Measurements from ENCODE around the gene TIGD1. TPM values are rescaled to one million over a fixed set of nuclear protein-coding genes. Genes with fewer than 3 reads are reported as not detected.

The TIGD1 gene
- total RNA-seq, 2 experiments from 2014 or later = 11.7 to 12.8 TPM

DNA sequence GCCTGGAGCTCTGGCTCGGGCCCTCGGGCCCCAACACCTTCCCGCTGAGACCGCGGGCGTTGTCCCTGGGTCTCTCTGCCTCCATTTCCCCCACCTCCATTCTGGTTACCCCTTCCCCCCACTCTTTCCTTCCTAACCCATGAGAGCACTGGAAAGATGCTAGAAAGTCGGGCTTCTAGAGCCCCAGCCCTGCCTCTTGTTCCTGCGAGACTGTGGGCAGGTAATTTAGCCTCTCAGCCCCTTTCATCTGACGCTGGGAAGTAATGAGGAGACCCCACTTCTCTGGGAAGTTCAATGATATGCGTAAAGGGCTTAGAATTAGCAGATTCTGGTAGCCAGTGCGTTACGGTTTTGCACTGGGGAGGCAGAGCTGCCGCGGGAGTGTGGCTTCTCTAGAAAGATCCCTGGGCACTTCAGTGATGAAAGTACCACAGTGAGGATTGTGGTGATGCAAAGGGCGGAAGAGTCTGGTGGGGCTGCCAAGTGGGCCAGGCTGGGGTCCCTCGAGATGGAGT, 46.5 kb downstream of the TIGD1 start:
- Mint-ChIP-seq H3K9me3 (no peaks in the 10 kb centered on the region), H3K27me3 (peaks cover 37% of the 10 kb centered on the region)

DNA sequence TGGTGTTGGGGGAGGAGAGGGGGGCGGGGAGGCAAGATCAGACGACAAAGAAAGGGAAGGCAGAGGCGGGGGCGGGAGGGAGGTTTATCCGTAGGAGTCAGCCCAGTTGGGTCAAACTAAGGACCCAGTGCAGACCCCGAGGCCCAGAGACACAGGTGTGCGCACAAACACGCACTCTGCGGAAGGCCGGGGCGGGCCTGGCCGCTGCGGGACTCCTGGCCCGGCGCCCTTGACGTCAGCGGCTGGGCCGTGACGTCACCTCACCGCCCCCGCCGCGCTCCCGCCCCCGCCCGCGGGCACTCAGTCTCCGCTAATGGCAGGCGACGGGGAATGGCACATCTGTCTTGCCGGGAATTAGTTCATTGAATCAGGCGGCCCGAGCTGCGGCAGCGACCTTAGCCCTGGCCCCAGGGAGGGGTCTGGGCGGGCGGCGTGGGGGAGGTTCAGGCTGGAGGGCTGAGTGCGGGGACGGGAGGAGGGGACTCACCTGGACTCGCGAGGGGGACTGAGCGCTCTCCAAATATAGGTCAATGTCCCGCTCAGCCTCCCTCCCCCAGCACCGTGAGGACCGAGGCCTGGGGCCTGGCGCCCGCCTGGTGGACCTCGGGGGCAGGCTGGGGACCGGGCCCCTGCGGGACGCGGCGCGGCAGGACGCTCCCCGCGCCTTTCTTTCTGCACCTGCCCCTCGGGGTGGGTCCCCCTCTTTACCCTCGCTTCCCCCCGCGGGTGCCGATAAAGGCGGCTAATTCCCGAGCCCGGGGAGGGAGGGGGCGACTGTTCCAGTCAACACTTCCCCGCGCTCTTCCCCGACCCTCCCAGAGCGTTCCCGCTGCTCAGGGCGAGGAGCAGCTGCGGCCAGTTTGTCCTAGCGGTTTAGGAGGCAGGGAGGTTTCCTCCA, 47.2 kb downstream of the TIGD1 start:
- DNase-seq = peak; percentile 55
- Mint-ChIP-seq H3K9me3 (no peaks in the 10 kb centered on the region), H3K4me3 (no peak overlapping the region), H3K27ac (no peak overlapping the region), H3K27me3 (peaks cover 36% of the 10 kb centered on the region), H3K4me1 (peaks cover 4% of the 10 kb centered on the region), H3K36me3 (no peaks in the 10 kb centered on the region)
- POLR2A ChIA-PET = no interaction called here
- ATAC-seq (ENCODE audit: low read depth) = peak; percentile 49

More for the DNA sequence above, 46.5 kb downstream of the TIGD1 start:
- POLR2A ChIA-PET = no interaction called here
- no peak overlapping the region for H3K4me3 Mint-ChIP-seq
- H3K36me3 Mint-ChIP-seq = no peaks in the 10 kb centered on the region
- peaks cover 4% of the 10 kb centered on the region for H3K4me1 Mint-ChIP-seq
- ATAC-seq (ENCODE audit: low read depth) (no peak), DNase-seq (no peak)
- H3K27ac Mint-ChIP-seq = no peak overlapping the region

DNA sequence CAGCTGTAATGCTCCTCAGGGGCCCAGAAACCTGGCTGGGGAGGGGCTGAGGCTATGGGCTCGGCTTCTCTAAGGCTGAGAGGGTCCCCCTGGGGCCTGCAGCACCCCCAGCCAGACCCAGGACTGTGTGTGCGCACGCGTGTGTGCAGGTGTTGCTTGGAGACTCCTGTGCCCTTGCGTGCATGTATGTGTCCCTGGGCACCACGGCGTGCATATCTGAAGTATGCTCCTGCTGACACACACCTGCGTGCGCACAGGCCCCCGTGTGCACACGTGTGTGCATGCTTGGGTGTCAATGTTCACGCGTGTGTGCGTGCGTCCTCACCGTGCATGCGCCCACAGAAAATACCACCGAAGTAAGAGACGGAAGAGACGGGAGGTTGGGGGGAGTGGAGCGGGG, 47.8 kb downstream of the TIGD1 start:
- Mint-ChIP-seq H3K36me3 (no peaks in the 10 kb centered on the region), H3K27me3 (peaks cover 36% of the 10 kb centered on the region), H3K4me1 (peaks cover 4% of the 10 kb centered on the region), H3K27ac (no peak overlapping the region), H3K4me3 (peak overlapping the region; percentile 74), H3K9me3 (no peaks in the 10 kb centered on the region)
- no peak for ATAC-seq (ENCODE audit: low read depth)
- DNase-seq = no peak
- POLR2A ChIA-PET = no interaction called here

DNA sequence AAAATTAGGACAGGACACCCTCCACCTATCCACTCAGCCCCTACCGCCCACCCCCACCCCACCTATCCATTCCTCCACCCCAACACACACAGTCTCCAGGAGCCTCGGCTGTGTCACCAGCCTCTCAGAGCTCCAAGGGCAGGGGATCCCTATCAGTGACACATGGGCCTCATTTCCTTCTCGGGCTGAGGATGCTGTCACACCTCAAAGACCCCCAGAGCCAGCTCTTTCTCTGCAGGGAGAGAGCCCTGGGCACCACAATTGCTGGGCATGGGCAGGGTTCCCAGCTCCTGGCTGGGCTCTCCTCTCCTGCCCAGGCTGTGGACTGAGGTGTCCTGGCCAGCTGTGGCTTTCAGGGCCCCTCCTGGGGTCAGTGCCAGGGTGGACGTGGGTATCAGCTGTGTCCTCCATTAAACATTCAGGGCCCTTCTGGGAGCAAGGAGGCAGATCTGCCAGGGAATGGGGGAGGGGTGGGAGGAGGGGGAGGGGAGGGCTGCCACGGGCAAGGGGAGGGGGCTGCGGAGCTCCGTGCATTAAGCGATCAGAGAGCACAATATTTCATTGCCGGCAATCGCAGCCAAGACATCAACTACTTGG, 48.5 kb downstream of the TIGD1 start:
- Mint-ChIP-seq H3K27ac (no peak overlapping the region), H3K4me3 (no peak overlapping the region), H3K27me3 (peaks cover 36% of the 10 kb centered on the region), H3K4me1 (peaks cover 4% of the 10 kb centered on the region), H3K9me3 (no peaks in the 10 kb centered on the region), H3K36me3 (no peaks in the 10 kb centered on the region)
- DNase-seq (no peak), ATAC-seq (ENCODE audit: low read depth) (no peak)
- POLR2A ChIA-PET = no interaction called here

DNA sequence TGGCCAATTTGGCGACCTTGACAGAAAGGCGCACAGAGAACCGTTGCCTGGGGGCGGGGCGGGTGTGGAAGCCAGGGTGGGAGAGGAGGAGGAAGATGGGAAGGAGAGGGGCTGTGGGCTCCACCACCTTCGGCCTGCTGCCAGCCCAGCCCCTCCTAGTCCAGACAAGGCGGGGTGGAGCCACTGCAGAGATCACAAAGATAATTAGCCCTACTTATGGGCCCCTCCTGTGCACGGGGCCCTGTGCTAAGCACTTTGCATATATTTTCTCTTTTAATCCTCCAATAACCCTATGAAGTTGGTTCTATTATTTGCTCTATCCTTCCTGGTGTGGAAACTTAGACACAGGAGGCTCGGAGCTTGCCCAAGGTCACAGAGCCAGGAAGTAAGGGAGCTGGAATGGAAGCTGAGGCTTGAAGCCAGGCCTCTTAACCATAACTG, 49.0 kb downstream of the TIGD1 start:
- Mint-ChIP-seq H3K4me3 (no peak overlapping the region), H3K27ac (no peak overlapping the region), H3K4me1 (peaks cover 4% of the 10 kb centered on the region), H3K9me3 (no peaks in the 10 kb centered on the region), H3K36me3 (no peaks in the 10 kb centered on the region), H3K27me3 (peaks cover 36% of the 10 kb centered on the region)
- ATAC-seq (ENCODE audit: low read depth) (no peak), DNase-seq (no peak)
- POLR2A ChIA-PET = no interaction called here

DNA sequence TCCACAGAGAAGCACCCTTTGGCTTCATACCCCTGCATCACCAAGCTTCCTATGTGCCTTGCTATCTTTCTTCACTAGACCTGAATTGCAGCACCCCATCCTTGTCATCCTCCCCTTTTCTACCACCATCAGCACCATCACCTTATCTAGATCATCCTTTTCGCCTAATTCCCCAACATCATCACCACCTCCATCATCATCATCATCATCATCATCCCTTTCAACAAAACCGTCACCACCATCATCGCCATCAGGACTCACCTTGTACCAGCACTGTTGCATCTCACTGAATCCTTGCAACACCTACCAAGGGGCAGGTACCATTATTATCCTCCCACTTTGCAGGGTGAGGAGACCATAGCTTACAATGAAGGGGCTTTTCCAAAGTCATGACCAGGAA, 51.9 kb downstream of the TIGD1 start:
- Mint-ChIP-seq H3K4me1 (peaks cover 4% of the 10 kb centered on the region), H3K27me3 (peaks cover 14% of the 10 kb centered on the region), H3K4me3 (no peak overlapping the region), H3K27ac (no peak overlapping the region), H3K36me3 (no peaks in the 10 kb centered on the region), H3K9me3 (no peaks in the 10 kb centered on the region)
- POLR2A ChIA-PET = no interaction called here
- ATAC-seq (ENCODE audit: low read depth) (no peak), DNase-seq (no peak)

Other genes starting within 250 kb of the TIGD1 start
- not detected for gene ALPP, start 171.8 kb downstream of the TIGD1 start, total RNA-seq
- not detected for gene ALPG, start 143.7 kb downstream of the TIGD1 start, total RNA-seq
- gene ALPI, start 94.4 kb downstream of the TIGD1 start, total RNA-seq = not detected
- not detected for gene ECEL1, start 62.7 kb downstream of the TIGD1 start, total RNA-seq
- gene PRSS56, start 30.2 kb downstream of the TIGD1 start, total RNA-seq = not detected
- gene CHRND, start 24.4 kb downstream of the TIGD1 start, total RNA-seq = not detected
- not detected for gene CHRNG, start 10.9 kb downstream of the TIGD1 start, total RNA-seq
- 10 to 100 TPM; 61.0 to 65.2 TPM for gene EIF4E2, start 132 bp upstream of the TIGD1 start, total RNA-seq
- 1 to 10 TPM; 7.6 to 8.8 TPM for gene EFHD1, start 83.0 kb upstream of the TIGD1 start, total RNA-seq
- 10 to 100 TPM; 66.8 to 67.5 TPM for gene GIGYF2, start 146.8 kb upstream of the TIGD1 start, total RNA-seq
- gene KCNJ13, start 226.0 kb upstream of the TIGD1 start, total RNA-seq = not detected

All from activated naive CD8-positive, alpha-beta T cell treated with anti-CD3 and anti-CD28 coated beads, Interleukin-2, amount 10 ng/mL, durations not matched to agents 7 days and 5 days (primary cell).